WERI-Rb-1 (cell line): ENCODE measurements around the gene PSORS1C2.
A peak's percentile ranks its signal among the peaks of the same experiment; 100 is the strongest.

Source experiments
- DNase-seq: peaks from one replicate; pipeline ENCODE4 v3.0.0-alpha.2; 2020
- H3K27ac ChIP-seq: fragments of 250-450 bp; sonication (Bioruptor Pico); 2 replicates; pipeline ENCODE4 v1.5.1; 2020; ENCODE audit warnings: mild to moderate bottlenecking, moderate library complexity
- H3K27me3 ChIP-seq: fragments of 250-450 bp; sonication (Bioruptor Pico); 2 replicates; pipeline ENCODE4 v1.5.1; 2021; ENCODE audit warnings: mild to moderate bottlenecking, low read depth, moderate library complexity; ENCODE audit not compliant: insufficient read depth, severe bottlenecking
- H3K36me3 ChIP-seq: fragments of 250-450 bp; sonication (Bioruptor Pico); 2 replicates; pipeline ENCODE4 v1.5.1; 2020; ENCODE audit warnings: mild to moderate bottlenecking, moderate library complexity
- H3K4me3 ChIP-seq: 2 replicates; pipeline ENCODE4 v1.5.1; 2011; ENCODE audit warnings: low read depth, mild to moderate bottlenecking, control low read depth, low read length
- H3K9me3 ChIP-seq: fragments of 250-450 bp; sonication (Bioruptor Pico); 2 replicates; pipeline ENCODE4 v1.5.1; 2021; ENCODE audit warnings: mild to moderate bottlenecking, moderate library complexity; ENCODE audit not compliant: severe bottlenecking
- TF ChIP-seq, protein P1 (sequence below): IDR thresholded peaks from 2 replicates; pipeline ENCODE4 v1.5.1; 2011; ENCODE audit warnings: low read depth, mild to moderate bottlenecking, control low read depth, inconsistent platforms, low read length

The PSORS1C2 gene

GRCh38 chr6:31157513-31158139 lies 18.8 kb upstream of the PSORS1C2 start, which contains the start of gene CCHCR1:
Gene CCHCR1 (minus strand): TSS chr6:31157802. CDS start chr6:31157600, 202 bp downstream.
- TF ChIP-seq, protein P1, sequence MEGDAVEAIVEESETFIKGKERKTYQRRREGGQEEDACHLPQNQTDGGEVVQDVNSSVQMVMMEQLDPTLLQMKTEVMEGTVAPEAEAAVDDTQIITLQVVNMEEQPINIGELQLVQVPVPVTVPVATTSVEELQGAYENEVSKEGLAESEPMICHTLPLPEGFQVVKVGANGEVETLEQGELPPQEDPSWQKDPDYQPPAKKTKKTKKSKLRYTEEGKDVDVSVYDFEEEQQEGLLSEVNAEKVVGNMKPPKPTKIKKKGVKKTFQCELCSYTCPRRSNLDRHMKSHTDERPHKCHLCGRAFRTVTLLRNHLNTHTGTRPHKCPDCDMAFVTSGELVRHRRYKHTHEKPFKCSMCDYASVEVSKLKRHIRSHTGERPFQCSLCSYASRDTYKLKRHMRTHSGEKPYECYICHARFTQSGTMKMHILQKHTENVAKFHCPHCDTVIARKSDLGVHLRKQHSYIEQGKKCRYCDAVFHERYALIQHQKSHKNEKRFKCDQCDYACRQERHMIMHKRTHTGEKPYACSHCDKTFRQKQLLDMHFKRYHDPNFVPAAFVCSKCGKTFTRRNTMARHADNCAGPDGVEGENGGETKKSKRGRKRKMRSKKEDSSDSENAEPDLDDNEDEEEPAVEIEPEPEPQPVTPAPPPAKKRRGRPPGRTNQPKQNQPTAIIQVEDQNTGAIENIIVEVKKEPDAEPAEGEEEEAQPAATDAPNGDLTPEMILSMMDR, result no peak
- Histone ChIP-seq H3K27me3 (no peaks in the 10 kb centered on the region), H3K4me3 (peak within 1 kb of the TSS; percentile 65), H3K27ac (peak within 1 kb of the TSS; percentile 84), H3K36me3 (peaks cover 75% of the 10 kb centered on the region), H3K9me3 (no peaks in the 10 kb centered on the region)
- DNase-seq, result no peak

- peaks cover 74% of the 10 kb centered on the region for H3K36me3 ChIP-seq
- TF ChIP-seq, protein P1, result no peak
- H3K4me3 ChIP-seq, result no peak overlapping the region
These were observed 17.8 kb upstream of the PSORS1C2 start for GRCh38 chr6:31156641-31157040.

DNA sequence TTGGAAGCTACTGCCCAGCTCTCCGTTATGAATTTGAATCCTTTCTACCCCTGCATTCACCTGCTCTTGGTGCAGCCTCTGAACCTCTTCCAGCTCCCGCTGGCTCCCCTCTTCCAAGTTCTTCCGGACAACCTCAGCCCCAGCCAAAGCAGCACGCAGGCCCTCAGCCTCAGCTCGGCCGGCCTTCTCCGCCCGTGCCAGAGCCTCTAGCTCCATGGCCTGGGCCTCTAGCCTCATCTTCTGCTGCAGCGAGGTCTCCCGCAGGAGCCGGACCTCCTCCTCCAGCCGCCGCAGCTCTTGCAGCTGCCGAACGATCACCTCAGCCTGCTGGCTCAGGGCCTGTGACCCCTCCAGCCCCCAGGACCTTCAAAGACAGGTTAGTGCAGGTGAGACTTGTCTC lies 15.6 kb upstream of the PSORS1C2 start:
- Histone ChIP-seq H3K36me3 (peaks cover 76% of the 10 kb centered on the region), H3K27ac (no peak overlapping the region), H3K9me3 (no peaks in the 10 kb centered on the region), H3K27me3 (no peaks in the 10 kb centered on the region), H3K4me3 (no peak overlapping the region)
- no peak for DNase-seq
- TF ChIP-seq, protein P1, result no peak

More at GRCh38 chr6:31156641-31157040, 17.8 kb upstream of the PSORS1C2 start:
- Histone ChIP-seq H3K27ac (peak overlapping the region; percentile 84; the same call in 1 of the 2 replicates), H3K9me3 (no peaks in the 10 kb centered on the region), H3K27me3 (no peaks in the 10 kb centered on the region)
- DNase-seq, result no peak

GRCh38 chr6:31152781-31153180 lies 13.9 kb upstream of the PSORS1C2 start:
- Histone ChIP-seq H3K4me3 (no peak overlapping the region), H3K9me3 (no peaks in the 10 kb centered on the region), H3K27ac (no peak overlapping the region), H3K36me3 (peaks cover 82% of the 10 kb centered on the region), H3K27me3 (no peaks in the 10 kb centered on the region)
- TF ChIP-seq, protein P1, result no peak
- DNase-seq, result no peak

DNA sequence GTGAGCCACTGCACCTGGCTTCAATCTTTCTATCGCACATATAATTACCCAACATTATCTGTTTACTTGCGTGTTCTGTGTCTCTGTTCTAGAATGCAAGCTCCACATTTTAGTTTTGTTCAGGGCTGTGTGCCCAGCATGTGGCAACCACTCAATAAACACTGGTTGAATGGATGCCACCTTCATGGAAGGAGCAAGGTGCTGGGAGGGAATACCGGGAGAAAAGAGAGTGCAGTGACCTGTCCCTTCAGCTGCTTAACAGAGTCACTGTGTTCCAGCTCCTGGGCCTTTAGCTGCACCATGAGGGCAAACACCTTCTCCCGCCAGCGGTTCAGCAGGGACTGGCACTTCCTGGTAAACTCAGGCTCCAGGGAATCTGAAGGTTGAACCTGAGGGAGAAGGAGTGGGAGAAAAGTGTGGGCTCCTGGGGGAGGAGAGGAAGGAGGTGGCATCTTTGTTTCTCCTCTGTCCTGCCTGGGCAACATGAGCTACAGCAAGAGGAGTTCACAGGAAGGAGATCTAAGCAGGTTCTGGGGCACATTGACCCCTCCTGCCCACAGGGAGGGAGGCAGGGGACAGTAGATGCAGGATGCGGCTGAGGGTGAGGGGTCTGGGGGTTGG lies 11.1 kb upstream of the PSORS1C2 start:
- Histone ChIP-seq H3K27me3 (no peaks in the 10 kb centered on the region), H3K27ac (no peak overlapping the region), H3K4me3 (no peak overlapping the region), H3K9me3 (no peaks in the 10 kb centered on the region), H3K36me3 (peaks cover 90% of the 10 kb centered on the region)
- TF ChIP-seq, protein P1, result no peak
- no peak for DNase-seq

- Histone ChIP-seq H3K4me3 (no peak overlapping the region), H3K27ac (peak overlapping the region; percentile 83), H3K36me3 (peaks cover 75% of the 10 kb centered on the region), H3K27me3 (no peaks in the 10 kb centered on the region), H3K9me3 (no peaks in the 10 kb centered on the region)
- TF ChIP-seq, protein P1, result no peak
- no peak for DNase-seq
These were observed 6.5 kb upstream of the PSORS1C2 start for GRCh38 chr6:31145386-31145785.
